DND-41 (cell line): Measurements from ENCODE around the gene LFNG.

ENCODE experiments used
- ATAC-seq: fragments of 200-7000 bp; cut with Tn5 transposase; 3 replicates; pipeline ENCODE4 v1.9.1; 2021; ENCODE audit warnings: low read depth; ENCODE audit not compliant: insufficient read depth
- DNase-seq: peaks from one replicate; pipeline ENCODE4 v3.0.0-alpha.2; 2020
- H2AFZ ChIP-seq: 2 replicates; pipeline ENCODE4 v1.6.0; 2012; ENCODE audit warnings: low read depth, low read length
- H3K27ac ChIP-seq: 2 replicates; pipeline ENCODE4 v1.5.1; 2012; ENCODE audit warnings: low read length, inconsistent platforms
- H3K27me3 ChIP-seq: fragments of 200-600 bp; sonication (generic); 2 replicates; pipeline ENCODE4 v1.6.0; 2012; ENCODE audit warnings: low read length, mild to moderate bottlenecking, inconsistent platforms; ENCODE audit not compliant: insufficient read depth, poor library complexity
- H3K36me3 ChIP-seq: 2 replicates; pipeline ENCODE4 v1.5.1; 2012; ENCODE audit warnings: low read length, inconsistent platforms; ENCODE audit not compliant: insufficient read depth
- H3K4me1 ChIP-seq: 2 replicates; pipeline ENCODE4 v1.5.1; 2012; ENCODE audit warnings: mild to moderate bottlenecking, low read length; ENCODE audit not compliant: insufficient read depth
- H3K4me2 ChIP-seq: 2 replicates; pipeline ENCODE4 v1.6.0; 2012; ENCODE audit warnings: mild to moderate bottlenecking, moderate library complexity, low read length, inconsistent platforms; ENCODE audit not compliant: insufficient read depth
- H3K4me3 ChIP-seq, 2 experiments: fragments of 200-600 bp in 1 of 2; shearing (Covaris generic) in 1 of 2; 2 replicates each; pipeline ENCODE4 v1.5.1; 2012 to 2016; ENCODE audit warnings: inconsistent platforms in 2 of 2, low read length in 2 of 2, mild to moderate bottlenecking in 2 of 2, low read depth in 1 of 2, moderate library complexity in 1 of 2
- H3K79me2 ChIP-seq: 2 replicates; pipeline ENCODE4 v1.6.0; 2012; ENCODE audit warnings: low read length, inconsistent platforms; ENCODE audit not compliant: insufficient read depth
- H3K9ac ChIP-seq: 2 replicates; pipeline ENCODE4 v1.6.0; 2012; ENCODE audit warnings: low read depth, mild to moderate bottlenecking, inconsistent platforms, low read length, moderate library complexity
- H3K9me3 ChIP-seq: 2 replicates; pipeline ENCODE4 v1.5.1; 2012; ENCODE audit warnings: low read length, moderate library complexity, mild to moderate bottlenecking, inconsistent platforms; ENCODE audit not compliant: insufficient read depth, severe bottlenecking
- H4K20me1 ChIP-seq: 2 replicates; pipeline ENCODE4 v1.6.0; 2012; ENCODE audit warnings: low read length; ENCODE audit not compliant: insufficient read depth
- EZH2 ChIP-seq: IDR thresholded peaks from 3 replicates; pipeline ENCODE4 v1.6.1; 2012; ENCODE audit warnings: borderline replicate concordance, low read depth, mild to moderate bottlenecking, moderate library complexity, low read length, inconsistent platforms; ENCODE audit not compliant: severe bottlenecking
- TF ChIP-seq, protein P1 (sequence below): IDR thresholded peaks from 2 replicates; pipeline ENCODE4 v1.5.1; 2012; ENCODE audit warnings: borderline replicate concordance, low read length, moderate library complexity, mild to moderate bottlenecking; ENCODE audit not compliant: poor library complexity, severe bottlenecking; ENCODE audit errors: extremely low read depth

The LFNG gene

GRCh38 chr7:2488681-2489080 lies 30.9 kb upstream of the LFNG start:
- H3K79me2 ChIP-seq = no peaks in the 10 kb centered on the region
- H3K27me3 ChIP-seq = no peaks in the 10 kb centered on the region
- H3K27ac ChIP-seq = no peak overlapping the region
- no peak overlapping the region for H2AFZ ChIP-seq
- no peak overlapping the region for H3K4me3 ChIP-seq
- no peaks in the 10 kb centered on the region for H3K36me3 ChIP-seq
- H3K4me1 ChIP-seq = no peaks in the 10 kb centered on the region
- TF ChIP-seq, protein P1, sequence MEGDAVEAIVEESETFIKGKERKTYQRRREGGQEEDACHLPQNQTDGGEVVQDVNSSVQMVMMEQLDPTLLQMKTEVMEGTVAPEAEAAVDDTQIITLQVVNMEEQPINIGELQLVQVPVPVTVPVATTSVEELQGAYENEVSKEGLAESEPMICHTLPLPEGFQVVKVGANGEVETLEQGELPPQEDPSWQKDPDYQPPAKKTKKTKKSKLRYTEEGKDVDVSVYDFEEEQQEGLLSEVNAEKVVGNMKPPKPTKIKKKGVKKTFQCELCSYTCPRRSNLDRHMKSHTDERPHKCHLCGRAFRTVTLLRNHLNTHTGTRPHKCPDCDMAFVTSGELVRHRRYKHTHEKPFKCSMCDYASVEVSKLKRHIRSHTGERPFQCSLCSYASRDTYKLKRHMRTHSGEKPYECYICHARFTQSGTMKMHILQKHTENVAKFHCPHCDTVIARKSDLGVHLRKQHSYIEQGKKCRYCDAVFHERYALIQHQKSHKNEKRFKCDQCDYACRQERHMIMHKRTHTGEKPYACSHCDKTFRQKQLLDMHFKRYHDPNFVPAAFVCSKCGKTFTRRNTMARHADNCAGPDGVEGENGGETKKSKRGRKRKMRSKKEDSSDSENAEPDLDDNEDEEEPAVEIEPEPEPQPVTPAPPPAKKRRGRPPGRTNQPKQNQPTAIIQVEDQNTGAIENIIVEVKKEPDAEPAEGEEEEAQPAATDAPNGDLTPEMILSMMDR = no peak
- no peak for TF ChIP-seq EZH2
- DNase-seq = no peak
- H3K4me2 ChIP-seq = no peak overlapping the region
- H3K9ac ChIP-seq = no peak overlapping the region
- H3K9me3 ChIP-seq = no peaks in the 10 kb centered on the region
- H4K20me1 ChIP-seq = no peaks in the 10 kb centered on the region
- ATAC-seq = no peak

DNA sequence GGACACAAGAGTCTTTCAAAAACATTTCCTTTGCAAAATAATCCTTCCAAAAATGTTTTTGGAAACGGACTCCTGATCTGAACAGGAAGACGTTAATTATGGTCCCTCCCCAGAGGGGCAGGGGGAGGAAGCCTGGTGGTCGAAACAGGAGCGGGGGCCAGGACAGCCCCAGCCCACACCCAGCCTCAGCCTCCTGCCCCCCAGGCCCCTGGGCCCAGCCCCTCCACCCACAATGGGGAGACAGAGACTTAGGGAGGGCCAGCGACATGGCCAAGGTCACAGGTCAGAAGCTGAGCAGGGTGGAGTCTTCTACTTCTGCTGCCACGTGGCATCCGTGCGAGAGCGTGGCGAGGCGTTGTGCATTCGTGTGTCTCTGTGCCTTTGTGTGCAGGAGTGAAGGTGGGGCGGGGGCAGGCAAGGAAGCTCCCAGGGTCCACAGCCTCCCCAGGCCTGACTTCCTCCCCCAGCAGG lies 29.4 kb upstream of the LFNG start:
- H3K36me3 ChIP-seq = no peaks in the 10 kb centered on the region
- ATAC-seq (no peak), DNase-seq (no peak)
- H2AFZ ChIP-seq = no peak overlapping the region
- no peaks in the 10 kb centered on the region for H3K27me3 ChIP-seq
- no peak overlapping the region for H3K4me2 ChIP-seq
- no peaks in the 10 kb centered on the region for H3K9me3 ChIP-seq
- no peak overlapping the region for H3K9ac ChIP-seq
- H3K4me3 ChIP-seq = no peak overlapping the region
- H4K20me1 ChIP-seq = no peaks in the 10 kb centered on the region
- H3K79me2 ChIP-seq = no peaks in the 10 kb centered on the region
- H3K27ac ChIP-seq = no peak overlapping the region
- no peaks in the 10 kb centered on the region for H3K4me1 ChIP-seq
- TF ChIP-seq EZH2 = no peak
- TF ChIP-seq, protein P1 = no peak

DNA sequence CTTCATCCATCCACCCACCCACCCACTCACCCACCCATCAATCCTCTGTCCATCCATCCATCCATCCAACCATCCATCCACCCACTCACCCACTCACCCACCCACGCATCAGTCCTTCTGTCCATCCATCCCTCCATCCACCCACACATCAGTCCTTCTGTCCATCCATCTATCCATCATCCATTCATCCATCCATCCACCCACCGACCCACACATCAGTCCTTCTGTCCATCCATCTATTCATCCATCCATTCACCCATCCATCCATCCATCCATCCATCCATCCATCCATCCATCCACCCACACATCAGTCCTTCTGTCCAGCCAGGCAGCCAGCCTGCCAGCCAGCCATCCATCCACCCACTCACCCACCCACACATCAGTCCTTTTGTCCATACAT lies 27.5 kb upstream of the LFNG start:
- H3K27me3 ChIP-seq = no peaks in the 10 kb centered on the region
- H3K4me2 ChIP-seq = no peak overlapping the region
- no peaks in the 10 kb centered on the region for H4K20me1 ChIP-seq
- H3K27ac ChIP-seq = no peak overlapping the region
- H3K79me2 ChIP-seq = no peaks in the 10 kb centered on the region
- no peaks in the 10 kb centered on the region for H3K4me1 ChIP-seq
- DNase-seq = no peak
- ATAC-seq = no peak
- no peak overlapping the region for H3K9ac ChIP-seq
- no peaks in the 10 kb centered on the region for H3K36me3 ChIP-seq
- no peak overlapping the region for H2AFZ ChIP-seq
- no peaks in the 10 kb centered on the region for H3K9me3 ChIP-seq
- no peak overlapping the region for H3K4me3 ChIP-seq
- no peak for TF ChIP-seq EZH2
- TF ChIP-seq, protein P1 = no peak
